Measurements from ENCODE around the gene MND1. TPM values are rescaled to one million over a fixed set of nuclear protein-coding genes. Genes with fewer than 3 reads are reported as not detected.

The MND1 gene
- total RNA-seq, 1 donor from 2014 or later: 74.6 TPM

- H3K9me3 ChIP-seq (ENCODE audit: low read depth): no peaks in the 10 kb centered on the region
- DNase-seq (ENCODE audit: low spot score): no peak
- TF ChIP-seq CTCF (IDR thresholded peaks at IDR 0.05) (no peak), EZH2 (IDR thresholded peaks at IDR 0.05) (no peak), EZH2phosphoT487 (IDR thresholded peaks at IDR 0.05) (no peak)
- no peak overlapping the region for H3K4me3 Mint-ChIP-seq
- peaks cover 8% of the 10 kb centered on the region for H3K27me3 Mint-ChIP-seq (ENCODE audit: insufficient read depth, low read depth)
- peaks cover 22% of the 10 kb centered on the region for H3K4me1 ChIP-seq
- no peak overlapping the region for H3K4me2 ChIP-seq
- no peaks in the 10 kb centered on the region for H3K9me3 Mint-ChIP-seq
- no peak overlapping the region for H3K4me3 ChIP-seq
- H2AFZ ChIP-seq (replicated peaks): no peak overlapping the region
- H4K20me1 ChIP-seq (ENCODE audit: low read depth): no peaks in the 10 kb centered on the region
- peaks cover 8% of the 10 kb centered on the region for H3K36me3 Mint-ChIP-seq
- H3K27me3 ChIP-seq: no peaks in the 10 kb centered on the region
- no peaks in the 10 kb centered on the region for H3F3A ChIP-seq (ENCODE audit: low read depth)
- H3K36me3 ChIP-seq: no peaks in the 10 kb centered on the region
- no peak overlapping the region for H3K27ac ChIP-seq
- no peak overlapping the region for H3K9ac ChIP-seq
- peaks cover 28% of the 10 kb centered on the region for H3K79me2 ChIP-seq (ENCODE audit: low read depth)
- H3K4me1 Mint-ChIP-seq: peaks cover 28% of the 10 kb centered on the region
- H3K27ac Mint-ChIP-seq: no peak overlapping the region
Observed at GRCh38 chr4:153342751-153343552, 1.5 kb upstream of the MND1 start.

DNA sequence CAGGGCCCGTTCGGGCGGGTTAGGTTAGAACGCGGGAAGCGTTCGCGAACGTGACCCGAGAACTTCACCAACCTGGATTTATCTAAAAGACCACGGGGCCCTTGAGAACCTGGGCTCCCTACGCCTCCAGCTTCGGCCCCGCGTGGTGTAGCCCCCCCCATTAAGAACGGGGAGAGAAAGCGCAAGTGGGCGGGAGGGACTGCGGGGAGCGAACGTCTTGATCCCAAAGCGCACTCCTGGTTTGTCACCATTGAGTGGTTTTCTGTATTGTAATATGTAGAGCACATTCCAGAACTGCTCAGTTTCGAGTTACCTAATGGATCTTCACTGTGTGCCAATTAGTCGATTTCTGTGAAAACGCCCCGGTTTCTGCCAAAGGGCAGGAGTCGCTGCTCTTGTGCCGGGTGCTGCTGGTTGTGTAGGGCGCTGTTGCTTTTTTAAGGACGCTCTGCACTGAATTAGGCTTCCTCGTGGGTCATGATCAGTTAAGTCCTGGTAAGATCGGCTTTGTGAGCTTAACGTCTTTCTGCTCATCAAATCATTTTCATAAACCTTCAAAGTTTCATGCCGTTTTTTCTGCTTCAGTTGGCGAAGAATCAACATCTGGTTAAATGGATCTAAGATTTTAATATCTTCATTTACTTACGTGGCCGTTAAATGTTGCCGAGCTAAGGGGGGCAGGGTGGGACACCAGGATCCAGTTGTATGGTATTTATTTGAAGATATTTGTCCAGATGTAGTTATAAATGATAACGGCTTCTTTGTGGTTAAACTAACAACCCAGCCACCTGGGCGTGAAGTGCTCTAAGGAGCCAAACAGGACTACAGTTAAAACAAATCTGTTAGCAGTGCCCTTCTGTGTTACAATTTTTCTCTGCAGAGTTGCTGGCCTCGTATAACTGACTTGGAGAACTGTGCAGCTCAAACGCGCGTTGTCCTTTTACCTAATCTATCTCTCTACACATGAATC is 809 bp downstream of the MND1 start:
- TF ChIP-seq EZH2phosphoT487 (IDR thresholded peaks at IDR 0.05) (peak; percentile 35), CTCF (IDR thresholded peaks at IDR 0.05) (peak; percentile 5), EZH2 (IDR thresholded peaks at IDR 0.05) (peak; percentile 54)
- DNase-seq (ENCODE audit: low spot score): peak; percentile 79

DNA sequence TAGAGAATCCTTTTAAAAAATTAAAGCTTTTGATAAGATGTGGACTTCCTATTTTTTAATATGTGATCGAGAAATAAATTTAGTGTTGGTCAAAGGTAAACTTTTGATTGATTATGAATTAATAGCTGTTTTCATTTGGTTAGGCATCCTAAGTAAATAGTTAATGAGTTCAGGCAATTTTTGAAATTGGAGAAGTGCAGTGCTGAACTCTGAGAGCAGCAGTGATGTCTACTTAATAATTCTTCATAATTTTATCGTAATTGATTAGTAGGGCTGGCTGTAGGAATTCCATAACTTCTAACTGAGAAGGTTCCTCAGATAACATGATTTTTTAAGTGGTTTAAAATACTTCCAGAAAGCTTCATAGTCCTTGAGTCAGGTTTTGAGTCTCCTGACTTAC is 1.5 kb downstream of the MND1 start:
- H3K36me3 ChIP-seq: peaks cover 4% of the 10 kb centered on the region
- H3K4me3 ChIP-seq: peak overlapping the region; percentile 77
- H3K4me1 ChIP-seq: peaks cover 22% of the 10 kb centered on the region
- H3F3A ChIP-seq (ENCODE audit: low read depth): no peaks in the 10 kb centered on the region
- no peaks in the 10 kb centered on the region for H3K9me3 ChIP-seq (ENCODE audit: low read depth)
- no peaks in the 10 kb centered on the region for H3K27me3 ChIP-seq
- no peak overlapping the region for H2AFZ ChIP-seq (replicated peaks)
- no peak overlapping the region for H3K27ac ChIP-seq
- H3K79me2 ChIP-seq (ENCODE audit: low read depth): peaks cover 52% of the 10 kb centered on the region
- Mint-ChIP-seq H3K4me3 (peak overlapping the region; percentile 97), H3K27ac (no peak overlapping the region), H3K36me3 (peaks cover 5% of the 10 kb centered on the region), H3K4me1 (peaks cover 34% of the 10 kb centered on the region), H3K27me3 (ENCODE audit: insufficient read depth, low read depth) (peaks cover 8% of the 10 kb centered on the region), H3K9me3 (no peaks in the 10 kb centered on the region)
- peak overlapping the region; percentile 87 for H3K4me2 ChIP-seq
- no peak for DNase-seq (ENCODE audit: low spot score)
- TF ChIP-seq EZH2phosphoT487 (IDR thresholded peaks at IDR 0.05) (no peak), CTCF (IDR thresholded peaks at IDR 0.05) (no peak), EZH2 (IDR thresholded peaks at IDR 0.05) (no peak)
- H3K9ac ChIP-seq: no peak overlapping the region
- peaks cover 4% of the 10 kb centered on the region for H4K20me1 ChIP-seq (ENCODE audit: low read depth)

More for the DNA sequence above, 809 bp downstream of the MND1 start:
- peak overlapping the region; percentile 94 for H2AFZ ChIP-seq (replicated peaks)
- H3K4me2 ChIP-seq: peak overlapping the region; percentile 87
- Mint-ChIP-seq H3K4me1 (peaks cover 34% of the 10 kb centered on the region), H3K36me3 (peaks cover 4% of the 10 kb centered on the region), H3K4me3 (peak overlapping the region; percentile 97), H3K9me3 (no peaks in the 10 kb centered on the region), H3K27me3 (ENCODE audit: insufficient read depth, low read depth) (peaks cover 8% of the 10 kb centered on the region), H3K27ac (peak overlapping the region; percentile 97)
- no peaks in the 10 kb centered on the region for H3K36me3 ChIP-seq
- peak overlapping the region; percentile 68 for H3K27ac ChIP-seq
- H3F3A ChIP-seq (ENCODE audit: low read depth): no peaks in the 10 kb centered on the region
- peak overlapping the region; percentile 77 for H3K4me3 ChIP-seq
- peak overlapping the region; percentile 66 for H3K9ac ChIP-seq
- H4K20me1 ChIP-seq (ENCODE audit: low read depth): peaks cover 4% of the 10 kb centered on the region
- peaks cover 51% of the 10 kb centered on the region for H3K79me2 ChIP-seq (ENCODE audit: low read depth)
- H3K27me3 ChIP-seq: no peaks in the 10 kb centered on the region
- no peaks in the 10 kb centered on the region for H3K9me3 ChIP-seq (ENCODE audit: low read depth)
- H3K4me1 ChIP-seq: peaks cover 22% of the 10 kb centered on the region

All from neural progenitor cell (in vitro differentiated cells).